ENCODE results near the gene EHHADH.

DNA sequence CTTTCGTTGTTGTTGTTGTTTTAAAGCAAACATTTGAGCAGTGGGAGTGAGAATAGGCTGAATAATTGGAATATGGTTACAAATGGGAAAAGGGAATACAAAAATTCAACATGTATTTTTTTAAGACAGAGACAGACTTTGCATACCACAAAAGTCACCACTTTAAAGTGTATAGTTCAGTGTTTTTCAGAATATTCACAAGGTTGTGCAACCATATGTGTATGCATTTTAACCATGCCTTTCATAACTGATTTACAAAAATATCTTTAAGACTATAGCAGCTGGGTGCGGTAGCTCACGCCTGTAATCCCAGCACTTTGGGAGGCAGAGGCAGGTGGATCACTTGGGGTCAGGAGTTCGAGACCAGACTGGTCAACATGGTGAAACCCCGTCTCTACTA, 41.3 kb downstream of the EHHADH start:
- TF ChIP-seq POLR2A (IDR thresholded peaks at IDR 0.05) (no peak), POLR2AphosphoS5 (IDR thresholded peaks at IDR 0.05) (no peak)
- TF ChIP-seq, protein P1, sequence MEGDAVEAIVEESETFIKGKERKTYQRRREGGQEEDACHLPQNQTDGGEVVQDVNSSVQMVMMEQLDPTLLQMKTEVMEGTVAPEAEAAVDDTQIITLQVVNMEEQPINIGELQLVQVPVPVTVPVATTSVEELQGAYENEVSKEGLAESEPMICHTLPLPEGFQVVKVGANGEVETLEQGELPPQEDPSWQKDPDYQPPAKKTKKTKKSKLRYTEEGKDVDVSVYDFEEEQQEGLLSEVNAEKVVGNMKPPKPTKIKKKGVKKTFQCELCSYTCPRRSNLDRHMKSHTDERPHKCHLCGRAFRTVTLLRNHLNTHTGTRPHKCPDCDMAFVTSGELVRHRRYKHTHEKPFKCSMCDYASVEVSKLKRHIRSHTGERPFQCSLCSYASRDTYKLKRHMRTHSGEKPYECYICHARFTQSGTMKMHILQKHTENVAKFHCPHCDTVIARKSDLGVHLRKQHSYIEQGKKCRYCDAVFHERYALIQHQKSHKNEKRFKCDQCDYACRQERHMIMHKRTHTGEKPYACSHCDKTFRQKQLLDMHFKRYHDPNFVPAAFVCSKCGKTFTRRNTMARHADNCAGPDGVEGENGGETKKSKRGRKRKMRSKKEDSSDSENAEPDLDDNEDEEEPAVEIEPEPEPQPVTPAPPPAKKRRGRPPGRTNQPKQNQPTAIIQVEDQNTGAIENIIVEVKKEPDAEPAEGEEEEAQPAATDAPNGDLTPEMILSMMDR (IDR thresholded peaks at IDR 0.05) = no peak
